H9 (cell line): ENCODE data around the gene CRYBB1. TPM values are rescaled to one million over a fixed set of nuclear protein-coding genes. Genes with fewer than 3 reads are reported as not detected.
A peak's percentile ranks its signal among the peaks of the same experiment; 100 is the strongest.

ENCODE experiments used
- DNase-seq: peaks from one replicate; pipeline ENCODE4 v3.0.0-alpha.2; 2017
- H2AFZ ChIP-seq: one replicate; pipeline ENCODE4 v1.6.1; 2013; ENCODE audit warnings: mild to moderate bottlenecking, low read length, control low read depth, moderate library complexity
- H2AK5ac ChIP-seq: 2 replicates; pipeline ENCODE4 v1.6.1; 2013; ENCODE audit warnings: low read length, control low read depth, mixed read lengths; ENCODE audit not compliant: insufficient read length
- H2BK120ac ChIP-seq: one replicate; pipeline ENCODE4 v1.6.1; 2013; ENCODE audit warnings: low read depth, mild to moderate bottlenecking, low read length, control low read depth, inconsistent platforms; ENCODE audit not compliant: poor library complexity, severe bottlenecking
- H2BK12ac ChIP-seq: 2 replicates; pipeline ENCODE4 v1.6.1; 2013; ENCODE audit warnings: low read length, control low read depth, mixed read lengths, low read depth; ENCODE audit not compliant: insufficient read length
- H2BK15ac ChIP-seq: 2 replicates; pipeline ENCODE4 v1.6.1; 2013; ENCODE audit warnings: low read depth, low read length, control low read depth
- H2BK20ac ChIP-seq: one replicate; pipeline ENCODE4 v1.6.1; 2013; ENCODE audit warnings: low read depth, mild to moderate bottlenecking, low read length, control low read depth, inconsistent platforms; ENCODE audit not compliant: poor library complexity, severe bottlenecking
- H2BK5ac ChIP-seq: 2 replicates; pipeline ENCODE4 v1.6.1; 2013; ENCODE audit warnings: low read length, control low read depth, mixed read lengths; ENCODE audit not compliant: insufficient read length
- H3K14ac ChIP-seq: 2 replicates; pipeline ENCODE4 v1.6.1; 2013; ENCODE audit warnings: low read length, control low read depth; ENCODE audit not compliant: insufficient read depth
- H3K18ac ChIP-seq: 2 replicates; pipeline ENCODE4 v1.6.1; 2013; ENCODE audit warnings: low read depth, mild to moderate bottlenecking, mixed read lengths, low read length, control low read depth; ENCODE audit not compliant: insufficient read length
- H3K23ac ChIP-seq: 2 replicates; pipeline ENCODE4 v1.6.1; 2013; ENCODE audit warnings: low read length, control low read depth, mixed read lengths, low read depth; ENCODE audit not compliant: insufficient read length
- H3K23me2 ChIP-seq: 2 replicates; pipeline ENCODE4 v1.6.1; 2013; ENCODE audit warnings: low read depth, mild to moderate bottlenecking, mixed read lengths, low read length, control low read depth; ENCODE audit not compliant: insufficient read length, poor library complexity, severe bottlenecking
- H3K27ac ChIP-seq: 2 replicates; pipeline ENCODE4 v1.5.1; 2013; ENCODE audit warnings: low read length, control low read depth, mixed read lengths, low read depth; ENCODE audit not compliant: insufficient read length
- H3K27me3 ChIP-seq: 2 replicates; pipeline ENCODE4 v1.6.1; 2013; ENCODE audit warnings: low read length, control low read depth, inconsistent platforms; ENCODE audit not compliant: insufficient read depth
- H3K4ac ChIP-seq: 2 replicates; pipeline ENCODE4 v1.6.1; 2013; ENCODE audit warnings: low read depth, mild to moderate bottlenecking, control low read depth, inconsistent platforms, low read length, moderate library complexity
- H3K4me1 ChIP-seq: 2 replicates; pipeline ENCODE4 v1.6.1; 2013; ENCODE audit warnings: low read length, control low read depth, inconsistent platforms; ENCODE audit not compliant: insufficient read depth
- H3K4me2 ChIP-seq: 2 replicates; pipeline ENCODE4 v1.6.1; 2013; ENCODE audit warnings: low read length, control low read depth, mixed read lengths; ENCODE audit not compliant: insufficient read length, insufficient read depth
- H3K56ac ChIP-seq: 2 replicates; pipeline ENCODE4 v1.6.1; 2013; ENCODE audit warnings: low read depth, mild to moderate bottlenecking, mixed read lengths, low read length, control low read depth; ENCODE audit not compliant: insufficient read length
- H3K79me1 ChIP-seq: 2 replicates; pipeline ENCODE4 v1.6.1; 2013; ENCODE audit warnings: low read depth, mild to moderate bottlenecking, moderate library complexity, low read length, control low read depth, inconsistent platforms; ENCODE audit not compliant: insufficient read depth, poor library complexity, severe bottlenecking
- H3K79me2 ChIP-seq: 2 replicates; pipeline ENCODE4 v1.6.1; 2013; ENCODE audit warnings: low read length, control low read depth, inconsistent platforms; ENCODE audit not compliant: insufficient read depth
- H3K9ac ChIP-seq: 2 replicates; pipeline ENCODE4 v1.6.1; 2013; ENCODE audit warnings: low read length, control low read depth, mixed read lengths; ENCODE audit not compliant: insufficient read length; ENCODE audit errors: extremely low read depth
- H3K9me3 ChIP-seq: one replicate; pipeline ENCODE4 v1.6.1; 2013; ENCODE audit warnings: low read depth, low read length, inconsistent platforms; ENCODE audit not compliant: control insufficient read depth
- H3T11ph ChIP-seq: one replicate; pipeline ENCODE4 v1.6.1; 2013; ENCODE audit warnings: mild to moderate bottlenecking, low read length, control low read depth, inconsistent platforms
- H4K20me1 ChIP-seq: one replicate; pipeline ENCODE4 v1.6.1; 2013; ENCODE audit not compliant: control insufficient read depth, insufficient read length, insufficient read depth
- H4K5ac ChIP-seq: 2 replicates; pipeline ENCODE4 v1.6.1; 2013; ENCODE audit warnings: low read depth, mild to moderate bottlenecking, mixed read lengths, low read length, control low read depth; ENCODE audit not compliant: insufficient read length
- H4K8ac ChIP-seq: replicated peaks from 2 replicates; pipeline ENCODE4 v1.6.1; 2013; ENCODE audit warnings: low read length, control low read depth, mixed read lengths, low read depth; ENCODE audit not compliant: insufficient read length
- H4K91ac ChIP-seq: 2 replicates; pipeline ENCODE4 v1.6.1; 2013; ENCODE audit warnings: low read depth, mild to moderate bottlenecking, moderate library complexity, mixed read lengths, low read length, control low read depth; ENCODE audit not compliant: insufficient read length
- H3K27ac Mint-ChIP-seq, 3 experiments: 2 replicates in 2 of 3; 3 replicates in 1 of 3; pipeline ENCODE4 v1.8.0; 2020 to 2021; ENCODE audit warnings: mixed read lengths in 3 of 3, mild to moderate bottlenecking in 1 of 3, moderate library complexity in 1 of 3
- H3K27me3 Mint-ChIP-seq: 2 replicates; pipeline ENCODE4 v1.8.0; 2021; ENCODE audit warnings: low read depth, mild to moderate bottlenecking, moderate library complexity, mixed read lengths
- H3K36me3 Mint-ChIP-seq, 3 experiments: 2 replicates in 2 of 3; 3 replicates in 1 of 3; pipeline ENCODE4 v1.8.0; 2020 to 2021; ENCODE audit warnings: low read depth in 3 of 3, mixed read lengths in 3 of 3; ENCODE audit not compliant: insufficient read depth in 1 of 3
- H3K4me1 Mint-ChIP-seq, 2 experiments: 2 replicates each; pipeline ENCODE4 v1.8.0; 2020; ENCODE audit warnings: mixed read lengths in 2 of 2
- H3K4me3 Mint-ChIP-seq, 2 experiments: 2 replicates in 1 of 2; 3 replicates in 1 of 2; pipeline ENCODE4 v1.8.0; 2020 to 2021; ENCODE audit warnings: mild to moderate bottlenecking in 2 of 2, mixed read lengths in 2 of 2, moderate library complexity in 1 of 2
- H3K9me3 Mint-ChIP-seq, 2 experiments: 2 replicates in 1 of 2; 3 replicates in 1 of 2; pipeline ENCODE4 v1.8.0; 2020; ENCODE audit warnings: mild to moderate bottlenecking in 2 of 2, mixed read lengths in 2 of 2, moderate library complexity in 1 of 2
- WGBS: extraction: QIAGEN DNeasy Blood & Tissue Kit; methylation state at CpG from one replicate; pipeline ENCODE4 v1.1.7; 2013; ENCODE audit warnings: missing lambda C conversion rate, low lambda C conversion rate, mixed read lengths; ENCODE audit not compliant: insufficient read length; ENCODE audit errors: extremely low coverage; 5-methylcytosine and 5-hydroxymethylcytosine counted together
- total RNA-seq: library from RNA; stranded (reverse); gene quantifications from 2 replicates; pipeline ENCODE4 v1.2.1, GENCODE V29; 2021
- TF ChIP-seq, protein P1 (sequence below): fragments of 200-600 bp; sonication (generic); conservative IDR thresholded peaks from 3 replicates; pipeline ENCODE4 v1.8.0; 2021; ENCODE audit warnings: antibody characterized with exemption, mild to moderate bottlenecking

The CRYBB1 gene
- total RNA-seq, 1 experiment from 2014 or later, result 5.4 TPM

DNA sequence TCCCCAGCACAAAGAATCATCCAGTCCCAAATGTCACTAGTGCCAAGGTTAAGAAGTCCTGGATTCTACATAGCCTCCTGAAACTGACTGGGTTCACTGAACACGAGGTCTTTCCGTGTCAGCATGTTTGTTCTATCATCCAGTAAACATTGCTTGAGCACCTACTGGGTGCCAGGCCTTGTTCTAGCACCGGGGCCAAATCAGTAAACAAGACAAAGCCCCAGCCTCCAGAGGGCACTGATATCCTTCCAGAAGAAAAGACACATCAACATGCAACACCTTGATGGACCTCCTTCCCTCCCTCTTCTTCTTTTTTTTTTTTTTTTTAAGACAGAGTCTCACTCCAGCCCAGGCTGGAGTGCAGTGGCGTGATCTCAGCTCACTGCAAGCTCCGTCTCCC is 54.8 kb downstream of the CRYBB1 start:
- Histone ChIP-seq H3K27ac (no peak overlapping the region), H4K8ac (no peak overlapping the region), H2AFZ (no peak overlapping the region), H3K56ac (no peak overlapping the region), H3K4me1 (peaks cover 31% of the 10 kb centered on the region), H3K4ac (no peak overlapping the region), H3K14ac (no peak overlapping the region), H3K4me2 (no peak overlapping the region), H3K9me3 (no peaks in the 10 kb centered on the region), H2AK5ac (no peak overlapping the region), H4K91ac (no peak overlapping the region), H3K27me3 (no peaks in the 10 kb centered on the region), H3K18ac (no peak overlapping the region), H2BK15ac (no peak overlapping the region), H3K9ac (no peak overlapping the region), H3K79me2 (peaks cover 43% of the 10 kb centered on the region; the same call in 1 of the 2 replicates), H2BK12ac (no peak overlapping the region), H3K23me2 (no peaks in the 10 kb centered on the region), H2BK5ac (no peak overlapping the region), H4K20me1 (no peaks in the 10 kb centered on the region), H2BK20ac (no peak overlapping the region), H3T11ph (no peak overlapping the region), H4K5ac (no peak overlapping the region), H3K23ac (no peak overlapping the region), H3K79me1 (no peaks in the 10 kb centered on the region), H2BK120ac (no peak overlapping the region)
- H3K27me3 Mint-ChIP-seq, result no peaks in the 10 kb centered on the region
- no peaks in the 10 kb centered on the region for H3K9me3 Mint-ChIP-seq
- peaks cover 2 to 9% (median 9%) of the 10 kb centered on the region in 3 experiments; a peak in 5 of 7 replicates for H3K36me3 Mint-ChIP-seq
- TF ChIP-seq, protein P1, sequence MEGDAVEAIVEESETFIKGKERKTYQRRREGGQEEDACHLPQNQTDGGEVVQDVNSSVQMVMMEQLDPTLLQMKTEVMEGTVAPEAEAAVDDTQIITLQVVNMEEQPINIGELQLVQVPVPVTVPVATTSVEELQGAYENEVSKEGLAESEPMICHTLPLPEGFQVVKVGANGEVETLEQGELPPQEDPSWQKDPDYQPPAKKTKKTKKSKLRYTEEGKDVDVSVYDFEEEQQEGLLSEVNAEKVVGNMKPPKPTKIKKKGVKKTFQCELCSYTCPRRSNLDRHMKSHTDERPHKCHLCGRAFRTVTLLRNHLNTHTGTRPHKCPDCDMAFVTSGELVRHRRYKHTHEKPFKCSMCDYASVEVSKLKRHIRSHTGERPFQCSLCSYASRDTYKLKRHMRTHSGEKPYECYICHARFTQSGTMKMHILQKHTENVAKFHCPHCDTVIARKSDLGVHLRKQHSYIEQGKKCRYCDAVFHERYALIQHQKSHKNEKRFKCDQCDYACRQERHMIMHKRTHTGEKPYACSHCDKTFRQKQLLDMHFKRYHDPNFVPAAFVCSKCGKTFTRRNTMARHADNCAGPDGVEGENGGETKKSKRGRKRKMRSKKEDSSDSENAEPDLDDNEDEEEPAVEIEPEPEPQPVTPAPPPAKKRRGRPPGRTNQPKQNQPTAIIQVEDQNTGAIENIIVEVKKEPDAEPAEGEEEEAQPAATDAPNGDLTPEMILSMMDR, result peak; percentile 49; the same call in 2 of the 3 replicates
- H3K4me1 Mint-ChIP-seq, result peaks cover 74 to 79% of the 10 kb centered on the region in 2 experiments
- no peak overlapping the region for H3K4me3 Mint-ChIP-seq
- WGBS, result no CpG with 5 or more reads among the region's 5 CpGs
- peak overlapping the region in 2 of 3 experiments; percentile 65 to 70; a peak in 2 of 7 replicates for H3K27ac Mint-ChIP-seq
- no peak for DNase-seq
